Mononuclear cell (primary cell): Measurements from ENCODE around the gene VSTM5. TPM values are rescaled to one million over a fixed set of nuclear protein-coding genes. Genes with fewer than 3 reads are reported as not detected.
A peak's percentile ranks its signal among the peaks of the same experiment; 100 is the strongest.
"Not testable (repeated sequence)": the region's sequence is repeated elsewhere in the genome, so short reads cannot be mapped to it uniquely, and the experiment has no call there.

Source experiments
- H3K27me3 ChIP-seq: 2 replicates; pipeline ENCODE4 v1.6.0; 2011; ENCODE audit warnings: low read length, control low read depth; ENCODE audit not compliant: insufficient read depth
- H3K4me1 ChIP-seq: 2 replicates; pipeline ENCODE4 v1.5.1; 2011; ENCODE audit warnings: mild to moderate bottlenecking, low read length, control low read depth; ENCODE audit not compliant: insufficient read depth
- H3K4me3 ChIP-seq: 2 replicates; pipeline ENCODE4 v1.5.1; 2011; ENCODE audit warnings: mild to moderate bottlenecking, low read length, moderate library complexity
- H3K9me3 ChIP-seq: 2 replicates; pipeline ENCODE4 v1.5.1; 2011; ENCODE audit warnings: low read depth, mild to moderate bottlenecking, control low read depth, low read length
- total RNA-seq: library from RNA; depleted of rRNA; stranded (reverse); fragments of >200 nt; gene quantifications from one replicate; pipeline ENCODE4 v1.2.3, GENCODE V29; 2012

VSTM5 gene
- total RNA-seq, 1 donor, result not detected

GRCh38 chr11:93784935-93785360 is 65.5 kb downstream of the VSTM5 start:
- peaks cover 24% of the 10 kb centered on the region for H3K4me1 ChIP-seq
- no peaks in the 10 kb centered on the region for H3K27me3 ChIP-seq
- H3K9me3 ChIP-seq, result no peaks in the 10 kb centered on the region
- H3K4me3 ChIP-seq, result peak overlapping the region; percentile 87

GRCh38 chr11:93784145-93784934 is 66.1 kb downstream of the VSTM5 start, which contains the start of gene MED17:
Gene MED17, plus strand, starts transcription at chr11:93784282. Its CDS starts 232 bp downstream, at chr11:93784514.
- peak within 1 kb of the TSS; percentile 87 for H3K4me3 ChIP-seq
- peaks cover 24% of the 10 kb centered on the region for H3K4me1 ChIP-seq
- H3K9me3 ChIP-seq, result no peaks in the 10 kb centered on the region
- H3K27me3 ChIP-seq, result no peaks in the 10 kb centered on the region

GRCh38 chr11:93783765-93784144 is 66.7 kb downstream of the VSTM5 start:
- peak overlapping the region; percentile 87 for H3K4me3 ChIP-seq

GRCh38 chr11:93783362-93783761 is 67.1 kb downstream of the VSTM5 start:
- Histone ChIP-seq H3K4me1 (peaks cover 24% of the 10 kb centered on the region), H3K9me3 (no peaks in the 10 kb centered on the region), H3K27me3 (no peaks in the 10 kb centered on the region), H3K4me3 (peak overlapping the region; percentile 87)

More at GRCh38 chr11:93783765-93784144, 66.7 kb downstream of the VSTM5 start:
- no peaks in the 10 kb centered on the region for H3K27me3 ChIP-seq
- no peaks in the 10 kb centered on the region for H3K9me3 ChIP-seq
- peaks cover 24% of the 10 kb centered on the region for H3K4me1 ChIP-seq

GRCh38 chr11:93775289-93775688 is 75.1 kb downstream of the VSTM5 start:
- Histone ChIP-seq H3K9me3 (no peaks in the 10 kb centered on the region), H3K4me3 (no peak overlapping the region), H3K27me3 (no peaks in the 10 kb centered on the region), H3K4me1 (peaks cover 3% of the 10 kb centered on the region)

- H3K4me1 ChIP-seq, H3K9me3 ChIP-seq, H3K27me3 ChIP-seq, H3K4me3 ChIP-seq: not testable (repeated sequence)
Observed at GRCh38 chr11:93774560-93774959, 75.9 kb downstream of the VSTM5 start.

- H3K4me1 ChIP-seq, result peaks cover 3% of the 10 kb centered on the region
- no peaks in the 10 kb centered on the region for H3K27me3 ChIP-seq
- H3K4me3 ChIP-seq, result no peak overlapping the region
- no peaks in the 10 kb centered on the region for H3K9me3 ChIP-seq
Observed at GRCh38 chr11:93773601-93774200, 76.7 kb downstream of the VSTM5 start.

GRCh38 chr11:93773045-93773477 is 77.4 kb downstream of the VSTM5 start:
- Histone ChIP-seq H3K4me1 (peaks cover 3% of the 10 kb centered on the region), H3K9me3 (no peaks in the 10 kb centered on the region), H3K27me3 (no peaks in the 10 kb centered on the region), H3K4me3 (no peak overlapping the region)

GRCh38 chr11:93772123-93772522 is 78.3 kb downstream of the VSTM5 start:
- Histone ChIP-seq H3K4me1 (peaks cover 3% of the 10 kb centered on the region), H3K4me3 (no peak overlapping the region), H3K9me3 (no peaks in the 10 kb centered on the region), H3K27me3 (no peaks in the 10 kb centered on the region)

GRCh38 chr11:93770160-93770559 is 80.3 kb downstream of the VSTM5 start:
- H3K27me3 ChIP-seq, result no peaks in the 10 kb centered on the region
- no peak overlapping the region for H3K4me3 ChIP-seq
- H3K4me1 ChIP-seq, result peaks cover 3% of the 10 kb centered on the region
- no peaks in the 10 kb centered on the region for H3K9me3 ChIP-seq

Other genes starting within 250 kb of the VSTM5 start
- gene CEP295, start 188.9 kb downstream of the VSTM5 start, total RNA-seq, result 22.6 TPM
- 229 TPM for gene TAF1D, start 109.1 kb downstream of the VSTM5 start, total RNA-seq
- 9.8 TPM for gene C11orf54, start 108.9 kb downstream of the VSTM5 start, total RNA-seq
- 48.0 TPM for gene MED17, start 66.3 kb downstream of the VSTM5 start, total RNA-seq
- gene HEPHL1, start 170.7 kb upstream of the VSTM5 start, total RNA-seq, result not detected